ENCODE results near the gene LPIN2.
"Not testable (repeated sequence)": the region's sequence is repeated elsewhere in the genome, so short reads cannot be mapped to it uniquely, and the experiment has no call there.

Gene LPIN2

DNA sequence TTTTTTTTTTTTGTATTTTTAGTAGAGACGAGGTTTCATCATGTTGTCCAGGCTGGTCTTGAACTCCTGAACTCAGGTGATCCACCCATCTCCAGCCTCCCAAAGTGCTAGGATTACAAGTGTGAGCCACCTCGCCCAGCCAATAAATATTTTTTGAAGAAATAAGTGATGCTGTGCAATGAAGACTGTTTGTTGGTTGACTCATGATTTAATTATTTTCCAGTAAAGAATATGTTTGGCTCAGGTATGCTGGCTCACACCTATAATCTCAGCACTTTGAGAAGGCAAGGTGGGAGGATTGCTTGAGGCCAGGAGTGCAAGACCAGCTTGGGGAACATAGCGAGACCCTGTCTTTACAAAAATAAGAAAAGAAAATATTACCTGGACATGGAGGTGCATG is 41.8 kb upstream of the LPIN2 start:
- Histone ChIP-seq H3K4me1 (ENCODE audit: control insufficient read depth, insufficient read depth, low read length, poor library complexity, severe bottlenecking) (peaks cover 32% of the 10 kb centered on the region), H3K9me3 (ENCODE audit: control insufficient read depth, low read length) (no peaks in the 10 kb centered on the region), H3K27ac (ENCODE audit: insufficient read depth, low read length, poor library complexity, severe bottlenecking) (no peak overlapping the region)

GRCh38 chr18:3054214-3054613 is 41.3 kb upstream of the LPIN2 start:
- DNase-seq: no peak
- Histone ChIP-seq H3K4me1 (ENCODE audit: control insufficient read depth, insufficient read depth, low read length, poor library complexity, severe bottlenecking) (peaks cover 26% of the 10 kb centered on the region), H3K27ac (ENCODE audit: insufficient read depth, low read length, poor library complexity, severe bottlenecking) (no peak overlapping the region)

More for the DNA sequence above, 41.8 kb upstream of the LPIN2 start:
- DNase-seq: no peak
- H3K27me3 ChIP-seq (replicated peaks; ENCODE audit: control insufficient read depth, insufficient read depth, low read length, poor library complexity, severe bottlenecking): no peaks in the 10 kb centered on the region
- H3K36me3 ChIP-seq (ENCODE audit: control insufficient read depth, insufficient read depth, low read length): no peaks in the 10 kb centered on the region
- H3K4me3 ChIP-seq (ENCODE audit: insufficient read depth, low read depth, low read length, poor library complexity, severe bottlenecking): no peak overlapping the region

GRCh38 chr18:3053081-3053480 is 40.1 kb upstream of the LPIN2 start:
- Histone ChIP-seq H3K36me3 (ENCODE audit: control insufficient read depth, insufficient read depth, low read length) (no peaks in the 10 kb centered on the region), H3K4me1 (ENCODE audit: control insufficient read depth, insufficient read depth, low read length, poor library complexity, severe bottlenecking) (peaks cover 16% of the 10 kb centered on the region), H3K27me3 (replicated peaks; ENCODE audit: control insufficient read depth, insufficient read depth, low read length, poor library complexity, severe bottlenecking) (no peaks in the 10 kb centered on the region), H3K4me3 (ENCODE audit: insufficient read depth, low read depth, low read length, poor library complexity, severe bottlenecking) (no peak overlapping the region), H3K9me3 (ENCODE audit: control insufficient read depth, low read length) (no peaks in the 10 kb centered on the region), H3K27ac (ENCODE audit: insufficient read depth, low read length, poor library complexity, severe bottlenecking) (no peak overlapping the region)
- DNase-seq: no peak

More at GRCh38 chr18:3054214-3054613, 41.3 kb upstream of the LPIN2 start:
- H3K9me3 ChIP-seq (ENCODE audit: control insufficient read depth, low read length): no peaks in the 10 kb centered on the region
- no peak overlapping the region for H3K4me3 ChIP-seq (ENCODE audit: insufficient read depth, low read depth, low read length, poor library complexity, severe bottlenecking)
- H3K27me3 ChIP-seq (replicated peaks; ENCODE audit: control insufficient read depth, insufficient read depth, low read length, poor library complexity, severe bottlenecking): no peaks in the 10 kb centered on the region
- H3K36me3 ChIP-seq (ENCODE audit: control insufficient read depth, insufficient read depth, low read length): no peaks in the 10 kb centered on the region

DNA sequence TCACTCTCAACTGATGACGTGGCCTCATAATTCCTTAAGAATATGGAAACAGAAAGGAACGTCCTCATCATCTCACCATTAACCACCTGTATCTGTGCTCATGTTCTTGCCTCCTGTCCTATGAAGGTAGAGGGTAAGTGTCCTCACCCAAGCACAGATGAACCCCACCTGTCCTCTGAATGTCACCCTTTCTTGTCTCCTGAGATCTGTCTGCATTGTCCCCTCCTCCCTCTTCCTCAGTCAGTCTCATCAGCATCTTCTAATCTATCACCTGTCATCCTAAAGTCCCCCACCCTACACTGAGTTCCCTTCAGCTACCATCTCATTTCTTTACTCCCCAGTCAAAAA is 39.4 kb upstream of the LPIN2 start:
- DNase-seq: no peak
- no peaks in the 10 kb centered on the region for H3K9me3 ChIP-seq (ENCODE audit: control insufficient read depth, low read length)
- no peaks in the 10 kb centered on the region for H3K27me3 ChIP-seq (replicated peaks; ENCODE audit: control insufficient read depth, insufficient read depth, low read length, poor library complexity, severe bottlenecking)
- H3K4me3 ChIP-seq (ENCODE audit: insufficient read depth, low read depth, low read length, poor library complexity, severe bottlenecking): no peak overlapping the region
- H3K4me1 ChIP-seq (ENCODE audit: control insufficient read depth, insufficient read depth, low read length, poor library complexity, severe bottlenecking): peaks cover 9% of the 10 kb centered on the region
- H3K27ac ChIP-seq (ENCODE audit: insufficient read depth, low read length, poor library complexity, severe bottlenecking): no peak overlapping the region
- no peaks in the 10 kb centered on the region for H3K36me3 ChIP-seq (ENCODE audit: control insufficient read depth, insufficient read depth, low read length)

DNA sequence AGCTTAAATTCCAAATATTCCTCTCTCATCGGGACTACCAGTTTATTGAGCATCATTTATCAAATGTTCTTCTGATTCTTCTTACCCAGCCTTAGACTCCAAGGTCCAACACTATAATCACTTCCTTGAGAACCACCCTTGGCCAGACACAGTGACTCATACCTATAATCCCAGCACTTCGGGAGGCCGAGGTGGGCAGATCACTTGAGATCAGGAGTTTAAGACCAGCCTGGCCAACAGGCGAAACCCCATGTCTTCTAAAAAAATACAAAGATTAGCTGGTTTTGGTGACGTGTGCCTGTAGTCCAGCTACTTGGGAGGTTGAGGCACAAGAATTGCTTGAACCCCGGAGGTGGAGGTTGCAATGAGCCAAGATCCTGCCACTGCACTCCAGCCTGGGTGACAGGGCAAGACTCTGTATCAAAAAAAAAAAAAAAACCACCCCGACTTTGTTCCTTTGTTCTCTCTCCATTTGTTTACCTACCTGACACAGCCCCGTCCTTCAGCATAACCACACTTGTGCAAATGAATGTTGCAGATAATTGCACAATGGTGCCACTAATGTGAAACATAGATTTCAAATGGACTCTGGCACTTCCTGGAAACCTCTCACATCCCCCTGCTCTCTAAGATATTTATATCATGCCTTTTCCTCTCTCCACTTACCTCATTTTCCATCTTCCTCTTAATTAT is 38.9 kb upstream of the LPIN2 start:
- DNase-seq: no peak
- H3K27ac ChIP-seq (ENCODE audit: insufficient read depth, low read length, poor library complexity, severe bottlenecking): no peak overlapping the region
- H3K4me3 ChIP-seq (ENCODE audit: insufficient read depth, low read depth, low read length, poor library complexity, severe bottlenecking): no peak overlapping the region

DNA sequence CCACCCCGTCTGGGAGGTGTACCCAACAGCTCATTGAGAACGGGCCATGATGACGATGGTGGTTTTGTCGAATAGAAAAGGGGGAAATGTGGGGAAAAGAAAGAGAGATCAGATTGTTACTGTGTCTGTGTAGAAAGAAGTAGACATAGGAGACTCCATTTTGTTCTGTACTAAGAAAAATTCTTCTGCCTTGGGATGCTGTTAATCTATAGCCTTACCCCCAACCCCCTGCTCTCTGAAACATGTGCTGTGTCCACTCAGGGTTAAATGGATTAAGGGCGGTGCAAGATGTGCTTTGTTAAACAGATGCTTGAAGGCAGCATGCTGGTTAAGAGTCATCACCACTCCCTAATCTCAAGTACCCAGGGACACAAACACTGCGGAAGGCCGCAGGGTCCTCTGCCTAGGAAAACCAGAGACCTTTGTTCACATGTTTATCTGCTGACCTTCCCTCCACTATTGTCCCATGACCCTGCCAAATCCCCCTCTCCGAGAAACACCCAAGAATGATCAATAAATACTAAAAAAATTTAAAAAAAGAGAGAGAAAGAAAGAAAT is 37.0 kb upstream of the LPIN2 start:
- DNase-seq; H3K36me3 ChIP-seq (ENCODE audit: control insufficient read depth, insufficient read depth, low read length); H3K27ac ChIP-seq (ENCODE audit: insufficient read depth, low read length, poor library complexity, severe bottlenecking); H3K27me3 ChIP-seq (replicated peaks; ENCODE audit: control insufficient read depth, insufficient read depth, low read length, poor library complexity, severe bottlenecking); H3K4me3 ChIP-seq (ENCODE audit: insufficient read depth, low read depth, low read length, poor library complexity, severe bottlenecking); H3K9me3 ChIP-seq (ENCODE audit: control insufficient read depth, low read length); H3K4me1 ChIP-seq (ENCODE audit: control insufficient read depth, insufficient read depth, low read length, poor library complexity, severe bottlenecking): not testable (repeated sequence)

More for the DNA sequence above, 38.9 kb upstream of the LPIN2 start:
- Histone ChIP-seq H3K4me1 (ENCODE audit: control insufficient read depth, insufficient read depth, low read length, poor library complexity, severe bottlenecking) (peaks cover 3% of the 10 kb centered on the region), H3K27me3 (replicated peaks; ENCODE audit: control insufficient read depth, insufficient read depth, low read length, poor library complexity, severe bottlenecking) (no peaks in the 10 kb centered on the region), H3K36me3 (ENCODE audit: control insufficient read depth, insufficient read depth, low read length) (no peaks in the 10 kb centered on the region), H3K9me3 (ENCODE audit: control insufficient read depth, low read length) (no peaks in the 10 kb centered on the region)

DNA sequence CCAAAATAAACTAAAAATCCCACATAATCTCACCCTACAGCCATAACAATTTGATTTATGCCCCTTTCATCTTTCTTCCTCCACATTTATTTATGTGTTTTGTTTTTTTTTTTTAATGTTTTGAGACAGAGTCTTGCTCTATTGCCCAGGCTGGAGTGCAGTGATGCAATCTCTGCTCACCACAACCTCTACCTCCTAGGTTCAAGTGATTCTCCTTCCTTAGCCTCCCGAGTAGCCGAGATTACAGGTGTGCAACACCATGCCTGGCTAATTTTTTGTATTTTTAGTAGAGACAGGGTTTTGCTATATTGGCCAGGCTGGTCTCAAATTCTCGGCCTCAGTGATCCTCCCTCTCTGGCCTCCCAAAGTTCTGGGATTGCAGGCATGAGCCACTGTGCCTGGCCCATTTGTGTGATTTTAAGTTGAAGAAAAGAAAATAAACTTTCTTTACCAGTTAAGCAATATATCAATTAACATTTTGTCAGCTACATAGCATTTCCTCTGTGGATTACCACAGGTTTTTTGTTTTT is 35.9 kb upstream of the LPIN2 start:
- Histone ChIP-seq H3K36me3 (ENCODE audit: control insufficient read depth, insufficient read depth, low read length) (no peaks in the 10 kb centered on the region), H3K27me3 (replicated peaks; ENCODE audit: control insufficient read depth, insufficient read depth, low read length, poor library complexity, severe bottlenecking) (no peaks in the 10 kb centered on the region), H3K4me3 (ENCODE audit: insufficient read depth, low read depth, low read length, poor library complexity, severe bottlenecking) (no peak overlapping the region), H3K9me3 (ENCODE audit: control insufficient read depth, low read length) (no peaks in the 10 kb centered on the region), H3K4me1 (ENCODE audit: control insufficient read depth, insufficient read depth, low read length, poor library complexity, severe bottlenecking) (no peaks in the 10 kb centered on the region), H3K27ac (ENCODE audit: insufficient read depth, low read length, poor library complexity, severe bottlenecking) (no peak overlapping the region)
- no peak for DNase-seq

- no peak overlapping the region for H3K27ac ChIP-seq (ENCODE audit: insufficient read depth, low read length, poor library complexity, severe bottlenecking)
- no peaks in the 10 kb centered on the region for H3K27me3 ChIP-seq (replicated peaks; ENCODE audit: control insufficient read depth, insufficient read depth, low read length, poor library complexity, severe bottlenecking)
- no peaks in the 10 kb centered on the region for H3K36me3 ChIP-seq (ENCODE audit: control insufficient read depth, insufficient read depth, low read length)
- no peaks in the 10 kb centered on the region for H3K9me3 ChIP-seq (ENCODE audit: control insufficient read depth, low read length)
- no peak for DNase-seq
- no peak overlapping the region for H3K4me3 ChIP-seq (ENCODE audit: insufficient read depth, low read depth, low read length, poor library complexity, severe bottlenecking)
- H3K4me1 ChIP-seq (ENCODE audit: control insufficient read depth, insufficient read depth, low read length, poor library complexity, severe bottlenecking): no peaks in the 10 kb centered on the region
Measured at GRCh38 chr18:3048121-3048520, 35.2 kb upstream of the LPIN2 start.

DNA sequence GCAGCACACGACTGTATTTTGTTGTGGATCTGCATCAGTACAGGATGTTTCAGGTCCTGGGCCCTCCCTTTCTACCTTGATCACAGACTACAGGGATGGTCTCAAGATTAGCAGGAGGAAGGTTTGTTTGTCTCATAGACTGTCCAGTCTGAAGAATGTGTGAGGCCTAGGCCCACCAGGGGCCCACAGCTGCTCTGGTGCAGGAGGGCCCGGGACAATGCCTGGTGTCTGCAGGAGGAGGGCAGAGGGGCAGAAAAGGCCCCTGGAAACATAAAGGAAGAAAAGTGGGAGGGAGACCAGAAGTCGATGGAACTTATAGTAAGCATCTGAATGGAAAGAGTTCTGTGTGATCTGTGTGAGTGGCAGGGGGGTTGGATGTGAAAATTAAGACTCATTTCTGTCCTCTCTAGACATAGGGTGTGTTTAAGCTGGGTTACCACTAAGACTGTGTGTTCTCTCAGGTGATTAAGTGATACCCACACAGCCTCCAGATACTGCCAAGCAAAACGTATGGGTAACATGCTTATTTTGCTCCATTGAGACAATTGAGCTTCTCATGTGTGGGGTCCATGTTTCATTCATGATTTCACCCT is 33.4 kb upstream of the LPIN2 start:
- Histone ChIP-seq H3K27me3 (replicated peaks; ENCODE audit: control insufficient read depth, insufficient read depth, low read length, poor library complexity, severe bottlenecking) (no peaks in the 10 kb centered on the region), H3K27ac (ENCODE audit: insufficient read depth, low read length, poor library complexity, severe bottlenecking) (no peak overlapping the region), H3K4me1 (ENCODE audit: control insufficient read depth, insufficient read depth, low read length, poor library complexity, severe bottlenecking) (no peaks in the 10 kb centered on the region), H3K9me3 (ENCODE audit: control insufficient read depth, low read length) (no peaks in the 10 kb centered on the region), H3K4me3 (ENCODE audit: insufficient read depth, low read depth, low read length, poor library complexity, severe bottlenecking) (no peak overlapping the region), H3K36me3 (ENCODE audit: control insufficient read depth, insufficient read depth, low read length) (no peaks in the 10 kb centered on the region)
- no peak for DNase-seq

GRCh38 chr18:3044931-3045698 is 32.2 kb upstream of the LPIN2 start:
- no peaks in the 10 kb centered on the region for H3K4me1 ChIP-seq (ENCODE audit: control insufficient read depth, insufficient read depth, low read length, poor library complexity, severe bottlenecking)
- H3K9me3 ChIP-seq (ENCODE audit: control insufficient read depth, low read length): no peaks in the 10 kb centered on the region
- no peaks in the 10 kb centered on the region for H3K36me3 ChIP-seq (ENCODE audit: control insufficient read depth, insufficient read depth, low read length)
- no peak overlapping the region for H3K27ac ChIP-seq (ENCODE audit: insufficient read depth, low read length, poor library complexity, severe bottlenecking)
- DNase-seq: no peak
- H3K27me3 ChIP-seq (replicated peaks; ENCODE audit: control insufficient read depth, insufficient read depth, low read length, poor library complexity, severe bottlenecking): no peaks in the 10 kb centered on the region
- H3K4me3 ChIP-seq (ENCODE audit: insufficient read depth, low read depth, low read length, poor library complexity, severe bottlenecking): no peak overlapping the region
